Fibroblast of lung (primary cell): ENCODE measurements around the gene AFF4.

ENCODE experiments used
- CTCF ChIP-seq, 2 donors: IDR thresholded peaks in 1 of 2; conservative IDR thresholded peaks in 1 of 2; 1 replicate in 1 of 2; 2 replicates in 1 of 2; pipeline ENCODE4 v1.5.1; 2011 to 2012; ENCODE audit warnings: low read length in 2 of 2, control low read depth in 1 of 2, inconsistent platforms in 1 of 2, low read depth in 1 of 2, mild to moderate bottlenecking in 1 of 2
- EZH2 ChIP-seq: IDR thresholded peaks from 2 replicates; pipeline ENCODE4 v1.5.1; 2012; ENCODE audit warnings: low read length, control low read depth, mild to moderate bottlenecking; ENCODE audit errors: missing control alignments

- no peak for TF ChIP-seq CTCF (conservative IDR thresholded peaks at IDR 0.05 in 1 of 2, IDR thresholded peaks at IDR 0.05 in 1 of 2; ENCODE audit: low read depth in 1 of 2, low read length in 2 of 2)
- TF ChIP-seq EZH2, result no peak
Observed at GRCh38 chr5:132870801-132871200, 92.6 kb downstream of the AFF4 start.
